HUES48 (cell line): Measurements from ENCODE around the gene MYH6.
"Not testable (repeated sequence)": the region's sequence is repeated elsewhere in the genome, so short reads cannot be mapped to it uniquely, and the experiment has no call there.

ENCODE experiments used
- H3K27ac ChIP-seq: one replicate; pipeline ENCODE4 v1.7.0; 2013; ENCODE audit warnings: low read depth, low read length, inconsistent platforms
- H3K27me3 ChIP-seq: 2 replicates; pipeline ENCODE4 v1.6.1; 2013; ENCODE audit warnings: mild to moderate bottlenecking, low read length; ENCODE audit not compliant: control insufficient read depth, insufficient read depth
- H3K36me3 ChIP-seq: 2 replicates; pipeline ENCODE4 v1.6.1; 2013; ENCODE audit warnings: low read length; ENCODE audit not compliant: control insufficient read depth, insufficient read depth
- H3K4me1 ChIP-seq: 2 replicates; pipeline ENCODE4 v1.6.1; 2013; ENCODE audit warnings: mild to moderate bottlenecking, low read length; ENCODE audit not compliant: control insufficient read depth, insufficient read depth
- H3K4me3 ChIP-seq: 2 replicates; pipeline ENCODE4 v1.5.1; 2013; ENCODE audit warnings: mild to moderate bottlenecking, low read depth, low read length
- H3K9ac ChIP-seq: 2 replicates; pipeline ENCODE4 v1.6.1; 2013; ENCODE audit warnings: mild to moderate bottlenecking, low read depth, low read length, moderate library complexity
- H3K9me3 ChIP-seq: 2 replicates; pipeline ENCODE4 v1.6.1; 2013; ENCODE audit warnings: low read length; ENCODE audit not compliant: control insufficient read depth, insufficient read depth

Gene MYH6

GRCh38 chr14:23389396-23389795 lies 18.7 kb downstream of the MYH6 start:
- H3K4me3 ChIP-seq = no peak overlapping the region
- no peaks in the 10 kb centered on the region for H3K9me3 ChIP-seq
- H3K36me3 ChIP-seq = no peaks in the 10 kb centered on the region
- H3K9ac ChIP-seq = no peak overlapping the region
- no peaks in the 10 kb centered on the region; the same call in 1 of the 2 replicates for H3K4me1 ChIP-seq
- H3K27me3 ChIP-seq = no peaks in the 10 kb centered on the region; the same call in 1 of the 2 replicates
- H3K27ac ChIP-seq = no peak overlapping the region

- no peaks in the 10 kb centered on the region; the same call in 1 of the 2 replicates for H3K27me3 ChIP-seq
- H3K4me3 ChIP-seq = no peak overlapping the region
These were observed 19.1 kb downstream of the MYH6 start for GRCh38 chr14:23388996-23389395.

DNA sequence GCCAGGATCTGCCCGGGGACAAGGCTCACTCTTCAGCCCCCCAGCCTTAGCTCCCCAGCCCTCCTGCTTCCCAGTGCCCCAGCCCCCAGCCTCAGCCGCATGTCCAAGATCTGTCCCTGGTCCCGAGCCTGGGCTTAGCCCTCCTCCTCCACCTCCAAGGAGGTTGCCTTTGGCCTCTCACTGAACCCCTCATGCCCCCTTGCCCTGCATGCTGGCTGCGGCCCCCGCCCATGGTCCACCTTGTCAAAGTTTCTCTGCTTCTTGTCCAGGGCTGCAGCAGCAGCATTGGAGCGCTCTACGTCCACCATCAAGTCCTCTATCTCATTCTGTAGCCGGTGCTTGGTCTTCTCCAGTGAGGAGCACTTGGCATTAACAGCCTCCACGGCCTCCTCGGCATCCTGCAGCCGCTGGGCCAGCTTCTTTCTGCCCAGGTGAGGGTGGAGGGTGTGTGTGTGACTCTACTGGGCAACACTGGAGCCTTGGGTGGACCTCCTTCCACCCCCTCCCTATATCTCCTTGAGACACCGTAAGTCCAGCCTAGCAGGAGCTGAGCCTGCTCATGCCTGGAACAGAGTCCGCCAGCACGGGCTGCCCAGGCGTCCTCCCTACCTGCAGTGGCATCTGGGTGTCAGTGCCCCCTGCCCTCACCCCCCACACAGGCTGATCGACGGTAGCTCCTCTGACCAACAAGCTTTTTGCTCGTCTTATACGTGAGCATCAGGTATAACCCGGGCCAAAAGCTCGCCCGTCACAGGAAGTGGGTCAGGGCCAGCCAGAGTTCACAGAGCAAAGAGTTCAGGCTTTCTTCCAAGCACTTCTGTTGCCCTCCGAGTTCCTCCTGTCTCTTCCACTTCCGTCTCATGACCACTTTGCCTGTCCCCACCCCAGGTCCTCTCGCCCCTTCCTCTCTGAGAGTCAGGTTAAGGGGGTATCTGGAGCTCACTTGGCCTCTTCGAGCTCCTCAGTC lies 19.9 kb downstream of the MYH6 start:
- H3K36me3 ChIP-seq = no peaks in the 10 kb centered on the region
- no peaks in the 10 kb centered on the region; the same call in 1 of the 2 replicates for H3K27me3 ChIP-seq
- no peaks in the 10 kb centered on the region for H3K9me3 ChIP-seq
- no peak overlapping the region for H3K4me3 ChIP-seq
- H3K27ac ChIP-seq = no peak overlapping the region
- H3K4me1 ChIP-seq = no peaks in the 10 kb centered on the region; the same call in 1 of the 2 replicates
- H3K9ac ChIP-seq = no peak overlapping the region

More at GRCh38 chr14:23388996-23389395, 19.1 kb downstream of the MYH6 start:
- Histone ChIP-seq H3K9me3 (no peaks in the 10 kb centered on the region), H3K36me3 (no peaks in the 10 kb centered on the region), H3K27ac (no peak overlapping the region), H3K9ac (no peak overlapping the region), H3K4me1 (no peaks in the 10 kb centered on the region; the same call in 1 of the 2 replicates)

- Histone ChIP-seq H3K27ac (no peak overlapping the region), H3K27me3 (no peaks in the 10 kb centered on the region; the same call in 1 of the 2 replicates), H3K9me3 (no peaks in the 10 kb centered on the region), H3K4me3 (no peak overlapping the region), H3K9ac (no peak overlapping the region), H3K36me3 (no peaks in the 10 kb centered on the region), H3K4me1 (no peaks in the 10 kb centered on the region; the same call in 1 of the 2 replicates)
These were observed 21.1 kb downstream of the MYH6 start for GRCh38 chr14:23386999-23387398.

DNA sequence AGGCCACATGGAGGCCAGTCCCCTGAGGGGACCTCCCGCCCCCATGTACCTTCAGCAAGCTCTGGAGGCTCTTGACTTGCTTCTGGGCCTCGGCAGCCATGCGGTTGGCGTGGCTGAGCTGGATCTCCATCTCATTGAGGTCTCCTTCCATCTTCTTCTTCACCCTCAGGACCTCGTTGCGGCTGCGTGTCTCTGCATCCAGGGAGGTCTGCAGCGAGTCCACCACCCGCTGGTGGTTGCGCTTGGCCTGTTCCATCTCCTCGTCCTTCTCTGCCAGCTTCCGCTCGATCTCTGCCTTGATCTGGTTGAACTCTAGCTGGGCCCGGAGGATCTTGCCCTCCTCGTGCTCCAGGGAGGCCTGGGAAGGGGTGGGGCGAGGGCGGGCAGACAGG lies 21.8 kb downstream of the MYH6 start:
- H3K4me1 ChIP-seq, H3K27me3 ChIP-seq, H3K27ac ChIP-seq, H3K36me3 ChIP-seq, H3K9me3 ChIP-seq, H3K4me3 ChIP-seq, H3K9ac ChIP-seq: not testable (repeated sequence)

DNA sequence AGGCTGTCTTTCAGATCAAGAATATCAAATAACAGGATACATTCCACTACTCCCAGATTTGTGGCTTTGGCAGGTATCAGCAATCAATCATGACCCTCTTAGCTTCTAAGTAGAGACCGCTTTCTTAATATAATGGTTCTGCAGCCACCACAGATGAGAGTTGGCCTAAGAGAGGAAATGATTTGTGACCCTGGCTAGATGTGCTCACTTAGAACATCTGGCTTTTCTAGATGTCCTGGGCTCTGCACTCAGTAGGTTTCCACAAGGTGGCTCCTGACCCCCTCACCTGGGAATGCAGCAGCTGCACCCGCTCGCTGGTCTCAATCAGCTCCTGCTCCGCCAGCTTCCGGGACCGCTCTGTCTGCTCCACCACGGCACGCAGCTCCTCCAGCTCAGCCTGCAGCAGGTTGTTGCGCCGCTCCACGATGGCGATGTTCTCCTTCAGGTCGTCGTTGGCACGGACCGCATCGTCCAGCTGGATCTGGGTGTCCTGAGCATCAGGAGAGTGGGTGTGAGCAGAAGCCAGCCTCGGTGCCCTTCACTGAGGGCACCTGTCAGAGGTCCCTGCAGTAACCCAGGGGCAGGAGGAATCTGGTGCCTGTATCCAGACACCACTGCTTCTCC lies 22.3 kb downstream of the MYH6 start:
- Histone ChIP-seq H3K27me3 (no peaks in the 10 kb centered on the region; the same call in 1 of the 2 replicates), H3K4me1 (no peaks in the 10 kb centered on the region; the same call in 1 of the 2 replicates), H3K4me3 (no peak overlapping the region), H3K36me3 (no peaks in the 10 kb centered on the region), H3K27ac (no peak overlapping the region), H3K9ac (no peak overlapping the region), H3K9me3 (no peaks in the 10 kb centered on the region)

DNA sequence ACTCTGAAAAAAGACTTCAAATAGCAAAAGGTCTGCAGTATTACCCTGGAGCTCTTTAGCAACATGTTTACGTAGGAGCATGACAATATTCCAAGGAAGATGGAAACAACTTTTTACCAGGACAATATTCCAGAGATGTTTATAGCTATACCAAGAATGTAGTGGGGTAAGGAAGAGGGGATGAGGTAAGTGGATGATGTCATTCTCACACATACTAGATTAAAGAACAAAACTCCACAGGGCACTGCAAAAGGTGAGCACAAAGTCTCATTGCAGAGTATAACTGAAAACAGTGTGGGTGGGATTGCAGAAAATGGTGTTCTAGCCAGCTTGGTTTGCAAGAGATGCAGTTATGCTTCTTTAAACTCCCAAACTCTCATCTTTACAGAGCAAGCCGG lies 22.8 kb downstream of the MYH6 start:
- no peak overlapping the region for H3K4me3 ChIP-seq
- H3K4me1 ChIP-seq = no peaks in the 10 kb centered on the region; the same call in 1 of the 2 replicates
- H3K9ac ChIP-seq = no peak overlapping the region
- no peaks in the 10 kb centered on the region for H3K9me3 ChIP-seq
- no peaks in the 10 kb centered on the region; the same call in 1 of the 2 replicates for H3K27me3 ChIP-seq
- no peak overlapping the region for H3K27ac ChIP-seq
- H3K36me3 ChIP-seq = no peaks in the 10 kb centered on the region

GRCh38 chr14:23384364-23385080 lies 23.6 kb downstream of the MYH6 start:
- no peak overlapping the region for H3K4me3 ChIP-seq
- H3K36me3 ChIP-seq = no peaks in the 10 kb centered on the region
- no peak overlapping the region for H3K9ac ChIP-seq
- no peaks in the 10 kb centered on the region; the same call in 1 of the 2 replicates for H3K27me3 ChIP-seq
- H3K27ac ChIP-seq = no peak overlapping the region
- H3K9me3 ChIP-seq = no peaks in the 10 kb centered on the region
- no peaks in the 10 kb centered on the region; the same call in 1 of the 2 replicates for H3K4me1 ChIP-seq

DNA sequence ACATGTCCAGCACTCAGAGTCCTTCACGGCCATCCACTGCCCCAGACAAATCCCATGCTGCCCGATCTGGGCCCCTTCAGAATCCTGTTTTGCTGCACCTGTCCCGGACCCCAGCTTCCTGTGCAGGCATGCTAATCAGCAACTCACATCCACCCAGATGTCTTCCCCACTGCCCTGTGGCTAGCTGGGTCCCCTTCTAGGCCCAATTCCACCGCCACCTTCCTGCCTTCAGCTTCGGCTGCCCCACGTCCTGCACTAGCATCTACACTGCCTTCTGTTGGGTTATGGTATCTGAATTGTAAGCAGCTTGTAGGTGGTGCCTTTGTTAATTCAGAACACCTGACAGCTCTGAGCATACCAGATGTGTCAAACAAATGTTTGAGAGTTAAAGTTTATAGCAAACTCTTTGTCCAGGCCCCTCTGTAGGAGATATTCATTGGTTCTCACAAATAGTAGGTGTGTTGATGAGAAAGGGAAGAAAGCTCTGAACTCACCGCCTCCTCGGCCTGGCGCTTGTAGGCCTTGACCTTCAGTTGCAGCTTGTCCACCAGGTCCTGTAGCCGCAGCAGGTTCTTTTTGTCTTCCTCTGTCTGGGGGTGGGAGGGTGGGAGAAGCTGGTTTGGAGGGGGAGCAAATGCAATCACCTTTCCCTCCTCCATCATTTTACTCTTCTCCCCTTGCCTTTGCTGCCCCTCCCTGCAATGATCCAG lies 25.2 kb downstream of the MYH6 start:
- no peaks in the 10 kb centered on the region for H3K4me1 ChIP-seq
- H3K27me3 ChIP-seq = peaks cover 7% of the 10 kb centered on the region
- no peak overlapping the region for H3K27ac ChIP-seq
- H3K9ac ChIP-seq = no peak overlapping the region
- H3K4me3 ChIP-seq = no peak overlapping the region
- H3K36me3 ChIP-seq = no peaks in the 10 kb centered on the region
- H3K9me3 ChIP-seq = no peaks in the 10 kb centered on the region

GRCh38 chr14:23382276-23382675 lies 25.8 kb downstream of the MYH6 start:
- H3K27me3 ChIP-seq = peaks cover 13% of the 10 kb centered on the region
- no peak overlapping the region for H3K4me3 ChIP-seq
- H3K27ac ChIP-seq = no peak overlapping the region
- H3K36me3 ChIP-seq = no peaks in the 10 kb centered on the region
- no peaks in the 10 kb centered on the region for H3K9me3 ChIP-seq
- H3K9ac ChIP-seq = no peak overlapping the region
- H3K4me1 ChIP-seq = no peaks in the 10 kb centered on the region
